NT2/D1 (cell line): ENCODE data around the gene TSEN34.

Source experiments
- SUZ12 ChIP-seq: IDR thresholded peaks from 2 replicates; pipeline ENCODE4 v1.6.1; 2011; ENCODE audit not compliant: insufficient read length, insufficient read depth; ENCODE audit errors: extremely low read depth
- YY1 ChIP-seq: IDR thresholded peaks from 2 replicates; pipeline ENCODE4 v1.6.1; 2011; ENCODE audit not compliant: insufficient read length, insufficient read depth

DNA sequence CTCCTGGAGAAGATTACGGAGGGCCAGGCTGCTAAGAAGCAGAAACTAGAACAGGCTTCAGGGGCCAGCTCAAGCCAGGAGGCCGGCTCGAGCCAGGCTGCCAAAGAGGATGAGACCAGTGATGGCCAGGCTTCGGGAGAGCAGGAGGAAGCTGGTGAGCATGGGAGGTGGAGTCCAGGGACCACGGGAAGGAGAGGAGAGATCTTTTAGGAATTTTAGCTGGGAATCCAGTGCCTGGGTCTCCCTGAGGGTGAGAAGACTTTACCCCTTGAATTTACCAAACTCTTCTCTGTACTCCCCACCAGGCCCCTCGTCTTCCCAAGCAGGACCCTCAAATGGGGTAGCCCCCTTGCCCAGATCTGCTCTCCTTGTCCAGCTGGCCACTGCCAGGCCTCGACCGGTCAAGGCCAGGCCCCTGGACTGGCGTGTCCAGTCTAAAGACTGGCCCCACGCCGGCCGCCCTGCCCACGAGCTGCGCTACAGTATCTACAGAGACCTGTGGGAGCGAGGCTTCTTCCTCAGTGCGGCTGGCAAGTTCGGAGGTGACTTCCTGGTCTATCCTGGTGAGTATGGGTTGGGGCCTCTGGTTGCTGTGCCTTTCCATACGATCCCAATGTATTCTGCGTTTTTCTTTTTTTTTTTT lies 824 bp downstream of the TSEN34 start:
- TF ChIP-seq YY1: no peak
- no peak for TF ChIP-seq SUZ12
